EL (cell line): ENCODE results near the gene BDKRB1.

Experiments used
- DNase-seq: peaks from one replicate; pipeline ENCODE4 v3.0.0-alpha.2; 2016

BDKRB1 gene

GRCh38 chr14:96285667-96286066 lies 29.7 kb downstream of the BDKRB1 start:
- no peak for DNase-seq

GRCh38 chr14:96286251-96286650 lies 30.2 kb downstream of the BDKRB1 start:
- DNase-seq = no peak

GRCh38 chr14:96287856-96288255 lies 31.8 kb downstream of the BDKRB1 start:
- no peak for DNase-seq

GRCh38 chr14:96294246-96294645 lies 38.2 kb downstream of the BDKRB1 start:
- no peak for DNase-seq

- no peak for DNase-seq
These were observed 41.0 kb downstream of the BDKRB1 start for GRCh38 chr14:96297000-96297399.

GRCh38 chr14:96297997-96298515 lies 42.0 kb downstream of the BDKRB1 start:
- DNase-seq = no peak

- DNase-seq = no peak
These were observed 43.4 kb downstream of the BDKRB1 start for GRCh38 chr14:96299441-96299840.

- DNase-seq = no peak
These were observed 48.0 kb downstream of the BDKRB1 start for GRCh38 chr14:96303981-96304380.

GRCh38 chr14:96304956-96305355 lies 48.9 kb downstream of the BDKRB1 start:
- DNase-seq = no peak

GRCh38 chr14:96307434-96307833 lies 51.4 kb downstream of the BDKRB1 start:
- no peak for DNase-seq

GRCh38 chr14:96309133-96309895 lies 53.3 kb downstream of the BDKRB1 start:
- DNase-seq = no peak

- no peak for DNase-seq
These were observed 53.9 kb downstream of the BDKRB1 start for GRCh38 chr14:96309896-96310330.

GRCh38 chr14:96310906-96311305 lies 54.9 kb downstream of the BDKRB1 start:
- DNase-seq = no peak
